Cortex of kidney (tissue), 1 donor: ENCODE data around the gene KRT35.

Experiments
- DNase-seq: peaks from one replicate; lab custom pipeline; 2025; lab: John Stamatoyannopoulos, UW

The KRT35 gene

DNA sequence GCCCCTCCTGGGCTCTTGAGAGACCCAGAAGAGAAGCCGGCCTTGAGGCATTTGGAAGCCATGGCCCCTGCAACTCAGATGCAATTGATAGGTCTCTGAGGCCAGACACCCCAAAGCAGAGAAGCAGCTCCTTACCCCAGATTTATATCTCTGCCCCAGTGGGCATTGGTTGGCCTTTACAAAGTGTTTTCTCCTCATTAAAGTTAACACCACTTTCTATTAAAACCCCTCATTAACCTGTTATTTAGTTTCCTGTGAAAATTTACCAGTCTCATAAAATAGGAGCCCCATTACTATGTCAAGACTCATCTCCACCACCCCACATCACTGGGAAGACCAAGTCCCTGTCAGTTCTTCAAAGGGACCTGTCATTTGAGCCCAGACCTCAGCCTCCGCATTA lies at the start of gene KRT35:
KRT35 (minus strand) TSS at position 116 of the 400 bp plus-strand sequence; CDS start at position 62, 54 bp downstream.
- no peak for DNase-seq

DNA sequence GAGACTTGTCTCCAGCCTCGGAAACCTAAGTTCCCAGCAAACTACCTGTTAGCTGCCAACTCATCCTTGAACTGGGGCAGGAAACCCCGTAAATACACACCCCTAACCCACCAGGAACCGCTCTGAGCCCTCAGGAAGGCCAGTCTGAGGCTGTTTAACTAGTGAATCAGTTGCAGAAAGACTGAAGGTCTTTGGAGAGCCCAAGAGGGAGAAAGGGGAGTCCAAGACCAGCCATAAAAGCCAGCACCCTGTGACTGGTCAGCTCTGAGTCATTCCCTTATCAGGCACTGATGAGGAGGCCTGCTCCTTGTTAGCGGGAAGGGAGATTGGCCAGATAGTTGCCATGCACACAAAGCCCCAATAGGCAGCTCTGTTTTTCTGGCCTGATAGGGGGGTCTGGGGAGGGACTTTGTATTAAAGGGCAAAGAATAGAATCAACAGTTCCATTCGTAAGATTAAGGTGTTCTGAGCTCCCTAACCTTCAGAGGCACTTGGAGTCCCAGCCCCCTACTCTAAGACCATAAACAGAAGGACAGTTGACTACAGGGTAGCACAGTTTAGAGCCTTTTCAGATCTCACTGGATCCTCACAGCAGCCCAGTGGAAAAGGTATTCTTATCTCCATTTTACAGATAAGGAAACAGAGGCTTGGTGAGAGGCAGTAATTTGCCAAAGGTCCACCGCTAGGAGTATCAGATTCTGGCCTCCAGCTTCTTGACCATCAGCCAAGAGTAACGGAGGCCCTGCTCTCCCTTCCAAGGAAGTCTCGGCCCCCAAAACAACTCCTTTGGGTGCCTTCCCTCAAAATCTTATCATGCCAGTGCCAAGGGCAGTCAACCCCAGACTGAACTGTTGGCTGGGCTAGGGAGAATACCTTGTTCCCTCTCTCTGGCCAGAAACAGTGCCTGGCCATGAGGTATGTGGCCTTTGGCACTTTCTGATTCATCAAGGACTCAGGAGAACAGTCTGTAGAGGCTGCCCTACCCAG lies 49.4 kb upstream of the KRT35 start:
- DNase-seq, result no peak

DNA sequence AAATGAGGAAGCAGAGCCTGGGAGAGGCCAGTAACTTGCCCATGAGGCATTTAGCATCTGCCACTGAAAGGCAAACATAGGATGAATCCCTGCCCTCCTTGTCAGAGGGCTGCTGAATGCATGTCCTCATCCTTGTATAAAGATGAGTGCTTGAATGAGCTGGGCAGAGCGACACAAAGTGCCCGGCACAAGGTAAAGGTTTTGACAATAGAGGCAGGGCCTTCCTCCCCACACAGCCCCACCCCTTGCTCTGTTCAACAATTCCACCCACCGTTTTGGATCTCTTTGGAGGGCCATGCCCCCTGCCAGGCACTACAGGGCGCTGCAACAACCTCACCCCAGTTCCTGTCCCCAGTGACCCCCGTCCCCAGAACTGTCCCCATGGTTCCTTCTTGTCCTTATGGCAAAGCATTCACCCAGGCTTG lies 48.6 kb upstream of the KRT35 start:
- no peak for DNase-seq

DNA sequence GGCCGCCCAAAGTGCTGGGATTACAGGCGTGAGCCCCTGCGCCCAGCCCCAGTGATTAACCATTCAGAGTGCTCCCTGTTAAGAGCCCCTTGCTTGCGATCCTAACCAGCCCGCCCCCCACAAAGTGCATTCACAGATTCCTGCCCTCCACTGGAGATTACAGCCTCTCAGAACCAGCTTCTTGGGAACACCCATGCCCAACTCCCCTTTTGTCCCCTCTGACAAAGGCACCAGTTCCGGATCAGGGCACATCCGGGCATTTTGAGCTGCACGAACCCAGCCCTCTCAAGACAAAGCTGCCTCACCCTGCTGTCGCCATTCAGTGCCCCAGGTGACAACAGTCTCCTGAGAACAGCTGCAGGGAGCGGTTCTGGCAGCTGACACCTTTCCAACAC lies 48.0 kb upstream of the KRT35 start:
- no peak for DNase-seq

DNA sequence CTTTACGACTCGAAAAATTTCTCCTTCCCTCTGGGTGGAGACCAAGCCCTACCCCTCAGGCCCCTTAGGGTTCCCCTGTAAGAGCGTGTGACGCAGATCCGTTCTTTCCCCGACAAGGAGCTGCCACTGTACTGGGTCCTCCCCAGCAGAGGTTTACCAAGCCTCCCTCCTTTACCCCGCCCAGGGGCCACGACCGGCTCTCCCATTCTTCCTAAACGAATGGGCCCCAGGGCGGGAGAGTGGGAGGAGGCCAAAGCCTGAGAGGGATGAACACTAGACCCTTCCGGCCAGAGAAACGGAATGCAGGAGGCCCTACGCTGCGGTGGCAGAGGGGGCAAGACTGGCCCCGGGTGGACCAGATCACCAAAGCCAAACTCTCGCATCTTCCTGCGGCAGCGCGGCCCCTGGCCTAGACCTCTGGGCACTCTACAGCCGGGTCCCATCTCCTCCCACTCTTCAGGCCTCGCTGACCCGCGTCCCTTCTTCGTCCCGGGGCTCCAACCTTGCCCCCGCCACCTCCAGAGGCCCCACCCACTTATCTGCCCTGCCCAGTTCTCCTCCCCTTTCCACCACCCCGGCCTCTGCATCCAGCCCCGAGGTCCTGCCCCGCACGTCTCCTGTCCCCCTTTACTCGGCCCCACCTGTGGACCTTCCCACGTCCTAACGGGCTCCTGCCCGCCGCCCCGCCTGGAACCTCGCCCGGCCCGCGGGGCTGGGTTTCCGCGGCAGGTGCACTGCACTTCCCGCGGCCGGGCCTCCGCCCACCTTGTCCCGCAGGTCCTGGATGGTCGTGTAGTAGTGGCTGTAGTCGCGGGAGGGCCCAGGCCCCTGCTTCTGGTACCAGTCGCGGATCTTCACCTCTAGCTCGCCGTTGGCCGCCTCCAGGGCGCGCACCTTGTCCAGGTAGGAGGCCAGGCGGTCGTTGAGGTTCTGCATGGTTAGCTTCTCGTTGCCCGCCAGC lies 46.4 kb upstream of the KRT35 start:
- DNase-seq, result no peak

DNA sequence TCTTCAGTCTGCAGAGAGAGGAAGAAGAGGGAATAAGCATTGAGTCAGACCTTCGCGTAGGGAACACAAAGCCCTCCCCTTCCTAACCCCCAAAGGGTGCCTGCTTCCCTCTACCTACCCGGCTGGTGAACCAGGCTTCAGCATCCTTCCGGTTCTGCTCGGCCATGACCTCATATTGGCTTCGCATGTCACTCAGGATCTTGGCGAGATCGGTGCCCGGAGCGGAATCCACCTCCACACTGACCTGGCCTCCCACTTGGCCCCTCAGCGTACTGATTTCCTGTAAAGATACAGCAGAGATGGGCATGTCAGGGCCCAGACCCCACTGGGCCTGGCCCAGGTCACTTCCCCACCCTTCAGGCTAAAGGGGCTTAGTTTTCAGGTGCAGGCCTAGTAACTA lies 43.3 kb upstream of the KRT35 start:
- DNase-seq, result no peak

DNA sequence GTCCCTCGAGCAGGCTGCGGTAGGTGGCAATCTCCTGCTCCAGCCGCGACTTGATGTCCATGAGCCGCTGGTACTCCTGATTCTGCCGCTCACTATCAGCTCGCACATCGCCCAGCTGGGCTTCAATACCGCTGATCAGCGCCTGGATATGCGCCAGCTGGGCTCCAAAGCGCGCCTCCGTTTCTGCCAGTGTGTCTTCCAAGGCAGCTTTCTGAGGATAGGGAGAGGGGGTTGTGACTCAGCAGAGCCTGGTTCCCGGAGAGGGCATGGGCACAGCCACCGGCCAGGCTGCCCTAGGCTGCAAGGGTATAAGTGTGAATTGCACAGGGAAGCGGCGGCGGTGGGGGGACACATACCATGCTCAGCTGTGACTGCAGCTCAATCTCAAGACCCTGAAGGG lies 42.8 kb upstream of the KRT35 start:
- DNase-seq, result no peak

DNA sequence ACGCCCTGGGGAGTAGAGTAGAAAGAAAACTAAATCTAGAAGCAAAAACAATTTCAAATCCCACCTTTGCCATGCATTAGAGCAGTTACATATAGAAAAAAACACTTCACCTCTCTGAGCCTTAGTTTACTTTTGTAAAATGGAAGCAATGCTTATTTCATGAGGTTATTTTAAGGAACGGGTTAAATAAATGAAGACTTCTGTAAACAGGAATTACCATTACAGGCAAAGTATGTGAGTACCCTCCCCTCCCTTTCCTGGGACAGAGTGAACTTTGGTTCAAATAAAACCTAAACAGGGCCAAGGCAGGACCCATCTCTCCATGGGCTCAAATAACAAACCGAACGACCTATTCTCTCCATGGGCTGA lies 42.3 kb upstream of the KRT35 start:
- no peak for DNase-seq

DNA sequence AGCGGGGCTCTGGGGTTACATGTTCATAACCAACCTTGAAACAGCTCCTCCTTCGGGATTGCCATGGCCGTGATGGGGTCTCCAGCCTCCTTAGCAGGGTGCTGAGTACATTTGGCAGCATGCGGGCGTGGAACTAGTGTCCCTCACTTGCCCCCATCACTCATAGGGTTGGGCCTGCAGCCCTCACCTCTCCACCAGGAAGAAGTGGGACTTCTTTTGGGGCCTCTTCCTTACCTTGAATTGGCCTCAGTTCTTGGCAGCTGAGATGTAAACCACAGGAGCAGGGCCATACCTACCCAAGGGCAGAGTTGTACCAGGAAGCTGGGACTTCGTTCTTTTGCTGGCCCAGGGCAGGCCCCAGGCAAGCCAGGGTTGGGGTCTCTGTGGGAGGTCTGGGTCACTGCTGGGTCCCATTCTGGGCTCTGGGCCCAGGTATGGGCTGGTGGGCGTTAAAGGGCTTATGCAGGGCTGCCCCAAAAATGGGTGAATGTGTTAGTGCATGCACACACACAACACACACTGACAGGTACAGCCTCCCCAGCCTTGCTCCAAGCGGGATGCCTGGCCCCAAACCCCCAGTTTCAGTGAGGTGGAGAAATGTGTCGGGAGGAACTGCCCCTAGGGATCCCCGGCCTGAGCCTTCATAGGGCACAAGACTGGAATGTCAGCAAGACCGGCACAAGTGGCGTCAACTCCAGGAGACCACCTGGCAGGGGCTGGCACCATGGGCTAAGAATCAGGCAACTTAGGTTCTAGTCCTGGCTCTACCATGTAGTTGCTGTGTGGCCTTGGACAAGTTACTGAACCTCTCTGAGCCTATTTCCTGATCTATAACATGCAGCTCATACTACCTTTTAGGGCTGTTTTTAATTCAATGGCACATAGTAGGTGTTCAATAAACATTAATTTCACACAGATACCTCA lies 41.6 kb upstream of the KRT35 start:
- DNase-seq, result no peak

DNA sequence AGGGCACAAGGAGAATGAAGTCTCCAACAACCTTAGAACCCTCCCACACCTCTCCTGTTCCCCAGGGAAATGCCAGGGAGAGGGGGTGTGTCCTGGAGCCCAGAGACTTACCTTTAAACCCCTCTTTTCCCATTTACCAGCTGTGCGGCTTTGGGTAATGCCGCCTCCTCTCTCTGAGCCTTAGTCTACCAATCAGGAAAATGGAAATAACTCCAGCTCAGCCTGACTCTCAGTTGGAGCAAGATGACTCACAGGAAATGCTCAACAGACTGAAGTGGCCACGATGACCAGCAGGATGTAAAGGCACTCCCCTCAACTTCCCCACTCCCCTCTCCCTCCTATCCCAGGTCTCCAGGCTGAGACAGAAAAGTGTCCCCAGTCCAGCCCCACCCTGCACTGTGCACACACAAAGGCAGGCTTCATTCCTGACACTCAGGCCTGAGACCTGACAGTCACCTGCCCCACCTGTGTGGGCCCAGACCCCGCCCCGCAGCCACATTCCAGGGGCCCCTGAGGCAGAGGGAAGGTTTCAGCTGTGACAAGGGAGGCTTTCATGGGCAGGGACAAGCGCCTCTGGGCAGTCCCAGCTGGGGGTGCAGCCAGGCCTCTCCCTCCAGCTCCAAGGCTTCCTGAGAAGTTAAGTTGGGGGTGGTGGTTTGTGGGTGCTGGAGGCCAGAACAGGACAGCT lies 40.8 kb upstream of the KRT35 start:
- no peak for DNase-seq

DNA sequence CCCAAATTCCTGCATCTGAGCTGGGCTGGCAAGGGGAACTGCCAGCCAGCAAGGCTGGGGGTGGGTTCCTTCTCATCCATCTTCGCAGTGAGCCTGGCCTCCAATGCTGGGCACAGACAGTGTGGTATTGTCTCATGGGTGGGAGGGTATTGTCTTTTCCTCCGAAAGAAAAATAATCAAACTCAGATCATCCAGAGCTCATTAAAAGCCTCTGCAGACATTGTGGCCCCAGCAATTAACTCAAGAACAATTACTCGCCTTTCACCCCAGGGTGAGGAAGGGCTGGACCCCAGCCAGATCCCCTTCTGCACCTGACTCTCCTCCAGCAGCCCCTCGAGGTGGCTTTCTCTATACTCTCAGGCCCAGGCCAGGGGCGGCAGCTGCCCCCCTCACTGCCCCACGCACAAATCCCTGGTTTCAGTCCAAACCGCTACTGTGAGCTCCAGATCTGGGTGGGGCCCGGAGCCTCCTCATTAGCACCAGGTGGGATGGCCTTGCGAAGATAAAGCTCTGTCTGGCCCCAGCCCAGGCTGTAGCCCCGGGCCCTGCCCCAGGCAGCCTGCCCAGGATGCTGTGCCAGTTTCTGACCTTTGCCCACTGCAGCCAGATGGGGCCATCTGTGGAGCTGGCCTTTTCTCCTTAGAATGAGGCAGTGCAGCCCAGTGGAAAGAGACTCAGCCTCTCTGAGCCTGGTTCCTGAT lies 40.0 kb upstream of the KRT35 start:
- DNase-seq, result no peak

DNA sequence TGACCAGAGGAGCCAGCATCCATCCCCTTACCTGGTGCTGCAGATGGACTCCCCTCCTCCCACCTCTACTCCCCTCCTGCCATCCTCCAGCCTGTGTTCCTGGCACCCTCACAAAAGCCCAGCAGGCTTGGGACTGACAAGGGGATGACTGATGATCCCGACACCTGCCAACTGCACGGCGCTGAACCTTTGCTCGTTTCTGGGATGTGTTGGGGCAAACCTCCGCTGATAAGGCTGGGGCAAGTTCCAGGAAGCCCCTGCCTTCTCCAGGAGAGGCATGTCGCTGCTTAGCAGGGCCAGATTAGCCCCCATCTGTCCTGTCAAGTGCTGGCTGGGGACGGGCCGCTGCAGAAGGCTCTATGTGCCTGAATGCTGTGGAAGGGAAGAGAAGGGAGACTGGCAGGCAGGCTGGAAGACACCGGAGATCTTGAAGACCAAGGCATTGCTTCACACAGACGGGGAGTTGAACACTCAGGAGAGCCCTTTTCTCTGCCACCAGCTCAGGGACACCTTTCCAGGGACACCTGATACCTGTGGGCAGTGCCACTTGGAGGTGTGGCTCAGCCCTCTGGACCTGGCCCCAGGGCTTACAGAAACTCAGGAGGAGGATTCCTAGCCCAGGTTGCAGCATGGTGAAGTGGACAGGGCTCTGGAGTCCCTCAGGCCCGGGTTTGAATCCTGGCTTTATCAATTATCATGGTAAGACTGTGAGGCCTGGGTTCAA lies 38.7 kb upstream of the KRT35 start:
- DNase-seq, result no peak

DNA sequence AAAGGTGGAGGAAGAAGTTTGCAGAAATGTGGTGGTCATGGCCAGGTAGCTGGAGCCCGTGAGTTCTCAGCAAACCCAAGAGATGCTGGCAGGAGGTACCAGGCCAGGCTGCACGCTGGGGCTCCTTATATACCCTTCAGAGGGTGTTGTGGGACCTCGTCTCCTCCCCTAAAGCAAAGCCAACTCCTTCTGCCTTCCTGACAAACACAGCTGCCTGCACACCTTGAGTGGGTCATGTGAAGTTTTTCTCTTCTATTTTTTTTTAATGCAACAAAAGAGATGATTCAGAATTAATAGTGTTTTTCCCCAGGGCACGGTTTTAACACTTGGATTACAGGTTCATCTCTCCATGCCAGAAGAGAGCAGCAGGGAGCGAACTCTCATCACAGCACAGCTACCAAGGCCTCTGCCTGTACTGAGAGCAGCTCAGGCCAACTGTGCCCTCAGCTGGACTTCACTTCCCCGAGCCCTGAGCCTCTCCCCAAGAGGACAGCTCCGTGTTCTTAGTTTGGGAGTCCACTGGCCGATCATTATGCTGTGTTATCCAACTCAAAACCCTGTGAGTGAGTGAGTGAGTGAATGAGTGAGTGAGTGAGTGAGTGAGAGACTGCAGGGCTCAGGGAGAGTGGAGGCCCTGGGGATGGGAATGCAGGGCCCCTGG lies 38.0 kb upstream of the KRT35 start, which contains the start of gene KRT15:
KRT15 (minus strand) TSS at position 102 of the 661 bp plus-strand sequence; CDS start at position 39, 63 bp downstream.
- DNase-seq, result no peak

DNA sequence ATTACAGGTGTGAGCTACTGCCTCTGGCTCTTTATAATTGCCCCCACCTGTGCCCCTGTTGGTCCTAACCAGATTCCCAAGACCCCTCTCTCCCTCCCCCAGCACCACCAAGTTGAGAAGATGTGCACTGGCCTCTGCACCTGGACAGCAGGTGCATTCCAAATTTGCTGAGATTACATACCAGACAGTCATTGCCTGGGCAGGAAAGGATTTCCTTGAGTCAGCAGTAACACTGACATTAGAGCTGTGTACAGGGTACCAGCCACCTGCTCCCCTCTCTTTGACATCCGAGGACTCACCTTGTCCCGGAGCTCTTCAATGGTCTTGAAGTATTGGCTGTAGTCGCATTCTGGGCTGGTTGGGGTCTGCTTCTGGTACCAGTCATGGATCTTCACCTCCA lies 37.1 kb upstream of the KRT35 start:
- DNase-seq, result no peak

DNA sequence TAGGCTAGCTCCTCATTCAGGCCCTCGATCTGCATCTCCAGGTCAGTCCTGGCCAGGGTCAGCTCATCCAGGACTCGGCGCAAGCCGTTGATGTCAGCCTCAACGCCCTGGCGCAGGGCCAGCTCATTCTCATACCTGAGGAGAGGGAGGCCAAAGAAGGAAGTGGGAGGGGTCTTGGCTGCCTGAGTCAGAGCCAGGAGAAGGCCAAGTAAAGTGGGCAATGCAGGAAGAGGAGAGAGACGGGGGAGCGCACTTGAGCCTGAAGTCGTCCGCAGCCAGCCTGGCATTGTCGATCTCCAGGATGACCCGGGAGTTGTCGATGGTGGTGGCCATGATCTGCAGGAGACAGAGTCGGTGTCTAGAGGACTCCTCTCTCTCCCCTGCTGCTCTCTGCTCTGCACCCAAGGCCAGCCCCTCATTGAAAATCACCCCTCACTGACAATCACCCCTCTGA lies 35.9 kb upstream of the KRT35 start:
- no peak for DNase-seq

DNA sequence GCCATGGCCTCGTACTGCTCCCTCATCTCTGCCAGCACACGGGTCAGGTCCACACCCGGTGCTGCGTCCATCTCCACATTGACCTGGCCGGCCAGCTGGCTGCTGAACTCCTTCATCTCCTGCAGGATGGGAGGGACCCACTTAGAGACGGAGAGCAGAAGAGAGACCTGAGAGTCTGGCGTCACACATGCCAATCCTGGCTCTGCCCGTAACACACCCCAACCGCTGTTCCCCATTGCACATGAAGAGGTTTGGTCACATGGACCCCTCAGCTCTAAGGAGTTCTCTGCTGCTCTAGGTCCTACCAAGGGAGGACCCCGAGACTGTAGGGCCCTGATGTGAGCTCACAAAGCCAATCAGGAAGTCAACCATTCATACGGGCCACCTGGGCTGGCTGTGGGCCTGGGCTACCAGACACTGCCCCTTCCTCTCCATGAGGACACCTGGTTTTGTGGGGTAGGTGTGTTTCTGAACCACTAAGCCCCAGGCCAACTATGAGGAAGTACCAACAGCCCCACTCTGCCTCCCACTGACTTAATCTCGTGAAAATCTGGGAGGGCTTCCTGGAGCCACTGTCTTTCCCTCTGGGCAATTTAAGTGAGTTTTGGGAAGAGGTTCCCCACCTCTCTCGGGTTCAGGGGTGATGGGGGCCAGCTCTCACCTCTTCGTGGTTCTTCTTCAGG lies 35.3 kb upstream of the KRT35 start:
- no peak for DNase-seq

DNA sequence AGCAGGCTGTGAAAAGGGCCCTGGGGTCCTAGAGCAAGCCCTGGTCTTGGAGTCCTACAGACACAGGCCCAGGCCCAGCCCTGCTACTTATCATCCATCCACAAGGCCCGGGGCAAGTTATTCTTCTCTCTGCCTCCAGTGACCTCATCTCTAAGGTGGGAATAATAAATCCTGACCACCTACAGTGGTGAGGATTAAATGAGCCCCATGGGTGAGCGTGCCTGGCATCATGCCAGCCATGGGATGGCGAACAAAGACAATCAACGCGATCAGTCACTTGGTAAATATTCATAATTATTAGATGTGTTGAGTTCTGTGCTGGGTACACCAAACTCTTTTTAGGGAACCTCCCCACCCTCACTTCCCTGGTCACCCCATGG lies 32.2 kb upstream of the KRT35 start:
- no peak for DNase-seq

DNA sequence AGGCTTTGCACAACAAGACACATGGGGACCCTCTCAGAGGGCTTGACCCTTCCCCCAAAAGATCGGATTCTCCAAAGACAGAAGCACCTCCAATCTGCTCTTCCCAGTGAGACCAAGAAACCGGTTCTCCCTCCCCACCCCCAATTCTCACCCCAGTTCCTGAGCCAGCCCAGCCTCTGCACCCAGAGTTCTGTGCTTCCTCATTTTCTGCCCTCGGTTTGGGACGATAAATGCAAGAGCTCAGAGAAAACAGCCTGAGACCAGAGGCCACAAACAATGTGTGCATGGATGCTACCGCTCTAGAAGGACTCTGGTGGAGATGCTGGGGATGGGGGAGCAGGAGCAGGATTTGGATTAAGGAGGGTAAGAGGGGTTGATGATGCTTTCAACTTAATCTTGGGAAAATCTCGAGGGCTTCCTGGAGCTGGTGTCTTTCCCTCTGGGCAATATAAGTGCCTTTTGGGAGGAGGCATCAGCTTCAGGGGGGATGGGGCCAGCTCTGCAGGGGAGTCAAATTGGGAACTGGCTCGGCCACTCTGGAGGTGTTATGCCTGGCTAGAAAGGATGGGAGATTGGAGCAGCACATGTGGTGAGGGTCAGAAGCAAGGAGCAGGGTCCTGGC lies 31.7 kb upstream of the KRT35 start:
- no peak for DNase-seq
